Fibroblast of mammary gland (primary cell): ENCODE data around the gene ARL8B.
"Not testable (repeated sequence)": the region's sequence is repeated elsewhere in the genome, so short reads cannot be mapped to it uniquely, and the experiment has no call there.

ENCODE experiments used
- DNase-seq: peaks from one replicate; pipeline ENCODE4 v3.0.0-alpha.2; 2010; ENCODE audit warnings: low read depth
- H3K4me3 ChIP-seq: 2 replicates; pipeline ENCODE4 v1.5.1; 2011; ENCODE audit warnings: low read depth, mild to moderate bottlenecking, low read length, moderate library complexity; ENCODE audit not compliant: control insufficient read depth
- CTCF ChIP-seq: conservative IDR thresholded peaks from 2 replicates; pipeline ENCODE4 v1.5.1; 2011; ENCODE audit warnings: low read depth, low read length, inconsistent platforms; ENCODE audit not compliant: control insufficient read depth, insufficient read depth

Gene ARL8B

GRCh38 chr3:5169807-5170206, 47.7 kb downstream of the ARL8B start:
- no peak overlapping the region for H3K4me3 ChIP-seq
- DNase-seq: no peak
- TF ChIP-seq CTCF: no peak

- TF ChIP-seq CTCF: no peak
- DNase-seq: no peak
- H3K4me3 ChIP-seq: no peak overlapping the region
Observed at GRCh38 chr3:5170975-5171374, 48.9 kb downstream of the ARL8B start.

DNA sequence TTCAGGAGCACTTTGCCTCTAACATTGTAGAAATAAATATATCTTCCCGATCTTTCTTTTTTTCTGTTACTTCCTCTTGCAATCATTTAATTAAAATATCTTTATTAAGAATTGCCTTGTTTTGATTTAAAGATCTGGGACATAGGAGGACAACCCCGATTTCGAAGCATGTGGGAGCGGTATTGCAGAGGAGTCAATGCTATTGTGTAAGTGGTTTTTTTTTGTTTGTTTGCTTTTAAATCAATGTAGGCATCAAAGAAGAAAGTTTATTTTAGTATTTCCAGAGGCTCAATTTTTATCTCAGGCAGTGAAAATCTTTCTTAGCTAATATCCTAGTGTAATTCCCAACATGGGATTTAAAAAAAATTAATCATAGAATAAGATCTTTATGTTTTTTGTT, 49.9 kb downstream of the ARL8B start:
- TF ChIP-seq CTCF: no peak
- no peak for DNase-seq
- no peak overlapping the region for H3K4me3 ChIP-seq

- DNase-seq, H3K4me3 ChIP-seq: not testable (repeated sequence)
Observed at GRCh38 chr3:5179036-5179435, 56.9 kb downstream of the ARL8B start.

DNA sequence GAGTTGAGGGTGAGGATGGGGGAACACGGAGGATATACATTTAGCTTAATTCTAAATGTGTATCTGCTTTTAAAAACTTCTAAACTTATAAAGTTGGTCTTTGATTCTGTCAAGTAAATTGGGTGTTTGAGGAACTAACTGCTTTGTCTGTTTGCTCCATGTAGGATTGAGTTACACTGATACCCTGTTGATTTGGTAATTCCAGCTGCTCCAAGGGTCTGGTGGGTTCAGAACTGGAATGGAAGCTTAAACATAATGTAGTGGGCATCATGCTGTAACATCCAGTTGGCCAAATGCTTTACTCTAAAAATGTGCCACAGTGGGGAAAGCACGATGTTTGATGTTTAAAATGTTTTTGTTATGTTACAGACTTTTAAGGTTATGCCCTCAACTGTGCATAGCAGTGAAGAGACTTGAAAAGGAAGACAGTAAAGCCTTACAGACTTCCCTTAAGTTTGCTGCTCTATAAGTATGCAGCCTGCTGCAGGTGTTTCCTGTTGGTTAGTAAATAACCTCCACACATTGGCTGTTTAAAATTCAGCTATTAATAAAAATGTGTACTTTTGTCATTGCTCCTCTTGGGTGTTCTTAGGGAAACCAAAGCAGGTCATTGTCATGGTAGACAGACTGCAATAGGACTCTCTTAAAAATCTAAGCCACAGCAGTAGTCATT, 59.5 kb downstream of the ARL8B start:
- H3K4me3 ChIP-seq: no peak overlapping the region
- DNase-seq: no peak
- no peak for TF ChIP-seq CTCF

DNA sequence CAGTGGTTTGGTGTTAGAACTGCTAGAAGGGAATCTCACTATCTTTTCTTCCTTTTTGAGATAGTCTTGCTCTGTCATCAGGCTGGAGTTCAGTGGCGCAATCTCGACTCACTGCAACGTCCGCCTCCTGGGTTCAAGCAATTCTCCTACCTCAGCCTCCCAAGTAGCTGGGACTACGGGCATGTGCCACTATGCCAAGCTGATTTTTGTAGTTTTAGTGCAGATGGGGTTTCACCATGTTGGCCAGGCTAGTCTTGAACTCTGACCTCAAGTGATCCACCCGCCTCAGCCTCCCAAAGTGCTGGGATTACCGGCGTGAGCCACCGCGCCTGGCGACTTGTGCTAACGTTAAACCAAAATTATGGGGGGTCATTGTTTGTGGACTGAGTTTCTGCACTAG, 61.6 kb downstream of the ARL8B start:
- not testable (repeated sequence) for DNase-seq, H3K4me3 ChIP-seq

- H3K4me3 ChIP-seq: no peak overlapping the region
- no peak for TF ChIP-seq CTCF
- no peak for DNase-seq
Observed at GRCh38 chr3:5184499-5184898, 62.4 kb downstream of the ARL8B start.

- no peak for TF ChIP-seq CTCF
- H3K4me3 ChIP-seq: no peak overlapping the region
- DNase-seq: no peak
Observed at GRCh38 chr3:5185093-5185673, 63.1 kb downstream of the ARL8B start.
